ENCODE measurements around the gene PDCL3.

Gene PDCL3

GRCh38 chr2:100580367-100581276 is 17.8 kb downstream of the PDCL3 start:
- DNase-seq (ENCODE audit: low spot score): no peak
- Histone ChIP-seq H3K36me3 (ENCODE audit: low read depth) (0 out of 2 replicates have a peak, but pooled peaks cover 5% of the 10 kb centered on the region), H3K27ac (ENCODE audit: poor library complexity, severe bottlenecking) (no peak overlapping the region), H3K4me3 (ENCODE audit: severe bottlenecking) (no peak overlapping the region), H3K27me3 (ENCODE audit: insufficient read depth, poor library complexity, severe bottlenecking) (no peaks in the 10 kb centered on the region), H3K4me1 (ENCODE audit: insufficient read depth, poor library complexity, severe bottlenecking) (no peaks in the 10 kb centered on the region), H3K9me3 (ENCODE audit: severe bottlenecking) (no peaks in the 10 kb centered on the region)
- TF ChIP-seq CTCF (IDR thresholded peaks at IDR 0.05; ENCODE audit: poor library complexity, severe bottlenecking): no peak
- no peak for ATAC-seq (ENCODE audit: low read depth)

DNA sequence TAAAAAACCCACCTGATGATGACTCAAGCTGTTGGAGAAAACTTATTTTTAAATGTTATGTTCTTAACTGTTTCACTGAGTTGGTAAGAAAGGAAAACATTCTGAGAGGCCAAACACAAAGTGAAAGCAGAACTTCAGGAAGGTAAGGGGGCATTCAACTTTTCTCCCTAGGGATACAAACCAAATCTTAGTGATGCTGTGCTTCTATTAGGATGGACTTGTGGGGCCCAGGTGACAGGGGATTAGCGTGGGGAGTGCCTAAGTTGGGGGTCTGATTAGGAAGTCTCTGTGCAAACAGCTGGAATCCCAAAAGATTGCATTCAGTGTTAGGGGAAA is 18.5 kb downstream of the PDCL3 start:
- Histone ChIP-seq H3K4me1 (ENCODE audit: insufficient read depth, poor library complexity, severe bottlenecking) (no peaks in the 10 kb centered on the region), H3K36me3 (ENCODE audit: low read depth) (0 out of 2 replicates have a peak, but pooled peaks cover 5% of the 10 kb centered on the region), H3K4me3 (ENCODE audit: severe bottlenecking) (no peak overlapping the region), H3K9me3 (ENCODE audit: severe bottlenecking) (no peaks in the 10 kb centered on the region), H3K27ac (ENCODE audit: poor library complexity, severe bottlenecking) (no peak overlapping the region), H3K27me3 (ENCODE audit: insufficient read depth, poor library complexity, severe bottlenecking) (no peaks in the 10 kb centered on the region)
- DNase-seq (ENCODE audit: low spot score) (no peak), ATAC-seq (ENCODE audit: low read depth) (no peak)
- no peak for TF ChIP-seq CTCF (IDR thresholded peaks at IDR 0.05; ENCODE audit: poor library complexity, severe bottlenecking)

DNA sequence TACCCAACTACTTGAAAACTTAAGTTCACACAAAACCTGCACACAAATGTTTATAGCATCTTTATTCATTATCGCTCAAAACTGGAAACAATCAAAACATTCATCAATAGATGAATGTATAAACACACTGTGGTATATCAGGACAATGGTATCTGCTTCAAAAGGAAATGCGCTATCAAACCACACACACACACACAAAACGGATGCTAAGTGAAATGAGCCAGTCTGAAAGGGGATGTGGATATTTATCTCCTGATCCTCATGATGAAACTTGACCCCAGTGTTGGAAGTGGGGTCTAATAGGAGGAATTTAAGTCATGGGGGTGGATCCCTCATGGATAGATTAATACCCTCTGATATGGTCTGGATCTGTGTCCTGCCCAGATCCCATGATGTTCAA is 22.0 kb downstream of the PDCL3 start:
- Histone ChIP-seq H3K9me3 (ENCODE audit: severe bottlenecking) (no peaks in the 10 kb centered on the region), H3K36me3 (ENCODE audit: low read depth) (no peaks in the 10 kb centered on the region), H3K4me1 (ENCODE audit: insufficient read depth, poor library complexity, severe bottlenecking) (peaks cover 6% of the 10 kb centered on the region), H3K4me3 (ENCODE audit: severe bottlenecking) (no peak overlapping the region), H3K27me3 (ENCODE audit: insufficient read depth, poor library complexity, severe bottlenecking) (no peaks in the 10 kb centered on the region), H3K27ac (ENCODE audit: poor library complexity, severe bottlenecking) (no peak overlapping the region)
- DNase-seq (ENCODE audit: low spot score) (no peak), ATAC-seq (ENCODE audit: low read depth) (no peak)
- no peak for TF ChIP-seq CTCF (IDR thresholded peaks at IDR 0.05; ENCODE audit: poor library complexity, severe bottlenecking)

DNA sequence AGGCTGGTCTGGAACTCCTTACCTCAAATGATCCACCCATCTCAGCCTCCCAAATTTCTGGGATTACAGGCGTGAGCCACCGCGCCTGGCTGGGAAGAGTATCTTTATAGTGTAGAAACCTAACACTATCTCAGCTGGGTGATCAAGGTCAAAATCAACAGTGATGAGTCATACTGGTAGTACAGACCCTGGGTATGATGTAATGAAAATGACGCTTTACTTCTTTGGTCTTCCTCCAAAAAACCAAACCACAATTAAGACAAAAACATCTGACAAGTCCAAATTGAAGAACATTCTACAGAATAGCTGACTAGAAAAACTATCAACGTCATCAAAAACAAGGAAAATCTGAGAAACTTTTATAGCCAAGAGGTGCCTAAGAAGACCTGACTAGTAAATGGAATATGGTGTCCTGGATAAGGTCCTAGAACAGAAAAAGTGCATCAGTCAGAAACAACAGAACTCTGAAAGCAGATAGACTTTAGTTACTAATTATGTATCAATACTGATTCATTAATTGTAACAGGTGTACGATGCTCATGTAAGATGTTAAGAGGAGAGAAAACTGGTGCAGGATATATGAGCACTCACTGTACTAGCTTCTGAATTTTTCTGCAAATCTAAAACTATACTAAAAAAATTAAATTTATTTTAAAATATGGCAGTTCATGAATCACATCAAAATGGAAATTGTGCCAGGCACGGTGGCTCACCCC is 25.4 kb downstream of the PDCL3 start:
- H3K4me3 ChIP-seq (ENCODE audit: severe bottlenecking): no peak overlapping the region
- ATAC-seq (ENCODE audit: low read depth) (peak; percentile 40; the same call in 1 of the 3 replicates), DNase-seq (ENCODE audit: low spot score) (no peak)
- TF ChIP-seq CTCF (IDR thresholded peaks at IDR 0.05; ENCODE audit: poor library complexity, severe bottlenecking): no peak
- no peaks in the 10 kb centered on the region for H3K36me3 ChIP-seq (ENCODE audit: low read depth)
- peaks cover 6% of the 10 kb centered on the region for H3K4me1 ChIP-seq (ENCODE audit: insufficient read depth, poor library complexity, severe bottlenecking)
- H3K27me3 ChIP-seq (ENCODE audit: insufficient read depth, poor library complexity, severe bottlenecking): no peaks in the 10 kb centered on the region
- no peaks in the 10 kb centered on the region for H3K9me3 ChIP-seq (ENCODE audit: severe bottlenecking)
- no peak overlapping the region for H3K27ac ChIP-seq (ENCODE audit: poor library complexity, severe bottlenecking)

Measured in RWPE2 (cell line).